Muscle layer of duodenum (tissue), 2 donors: ENCODE data around the gene LMTK3.

Source experiments
- H3K27ac ChIP-seq: one replicate; pipeline ENCODE4 v1.7.0; 2013; ENCODE audit warnings: mild to moderate bottlenecking, low read length
- H3K27me3 ChIP-seq: one replicate; pipeline ENCODE4 v1.7.0; 2013; ENCODE audit warnings: low read depth, mild to moderate bottlenecking, control low read depth, low read length
- H3K36me3 ChIP-seq, 2 donors: one replicate each; pipeline ENCODE4 v1.7.0; 2013; ENCODE audit warnings: low read length in 2 of 2, control low read depth in 1 of 2, mild to moderate bottlenecking in 1 of 2; ENCODE audit not compliant: insufficient read depth in 2 of 2, control insufficient read depth in 1 of 2
- H3K4me1 ChIP-seq, 2 donors: one replicate each; pipeline ENCODE4 v1.7.0; 2013; ENCODE audit warnings: low read length in 2 of 2, mild to moderate bottlenecking in 2 of 2, control low read depth in 1 of 2, moderate library complexity in 1 of 2; ENCODE audit not compliant: insufficient read depth in 2 of 2, control insufficient read depth in 1 of 2
- H3K4me3 ChIP-seq, 2 donors: one replicate each; pipeline ENCODE4 v1.7.0; 2013; ENCODE audit warnings: low read length in 2 of 2, low read depth in 1 of 2, mild to moderate bottlenecking in 1 of 2
- H3K9me3 ChIP-seq, 2 donors: one replicate each; pipeline ENCODE4 v1.7.0; 2013; ENCODE audit warnings: low read length in 2 of 2, control low read depth in 1 of 2, mild to moderate bottlenecking in 1 of 2; ENCODE audit not compliant: control insufficient read depth in 1 of 2
- donor health status: healthy.

The LMTK3 gene

DNA sequence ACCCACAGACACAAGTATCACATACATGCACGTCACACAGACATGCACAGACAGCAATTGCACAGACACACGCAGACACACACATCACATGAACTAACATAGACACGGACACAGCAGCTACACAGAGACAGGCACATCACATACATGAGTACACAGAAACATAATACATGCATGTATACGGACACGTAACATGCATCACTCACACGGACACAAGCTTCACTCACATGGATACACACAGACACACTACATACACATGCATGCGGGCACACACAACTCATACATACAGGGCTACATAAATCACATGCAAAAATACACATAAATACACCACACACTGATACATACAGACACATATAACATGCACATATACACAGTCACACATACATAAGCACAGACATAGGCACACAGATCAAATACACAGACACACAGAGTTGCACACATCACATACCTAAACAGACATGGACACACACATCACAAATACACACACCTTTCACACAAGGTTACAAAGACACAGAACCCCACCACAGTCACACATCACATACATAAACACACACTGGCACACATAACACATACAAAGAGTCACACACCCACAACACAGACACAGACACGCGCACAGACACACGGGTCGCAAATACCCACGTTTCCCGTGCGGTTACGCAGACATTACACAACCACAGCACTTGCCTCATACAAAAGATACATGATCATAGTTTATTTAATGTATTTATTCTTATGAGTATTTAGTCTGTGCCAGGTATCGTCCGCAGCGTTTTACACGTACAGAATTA, 1.1 kb upstream of the LMTK3 start:
- no peaks in the 10 kb centered on the region for H3K9me3 ChIP-seq
- no peaks in the 10 kb centered on the region for H3K36me3 ChIP-seq
- no peak overlapping the region for H3K4me3 ChIP-seq
- H3K27me3 ChIP-seq, result peaks cover 20% of the 10 kb centered on the region
- peaks cover 0 to 10% of the 10 kb centered on the region in 2 donors for H3K4me1 ChIP-seq
- no peak overlapping the region for H3K27ac ChIP-seq

DNA sequence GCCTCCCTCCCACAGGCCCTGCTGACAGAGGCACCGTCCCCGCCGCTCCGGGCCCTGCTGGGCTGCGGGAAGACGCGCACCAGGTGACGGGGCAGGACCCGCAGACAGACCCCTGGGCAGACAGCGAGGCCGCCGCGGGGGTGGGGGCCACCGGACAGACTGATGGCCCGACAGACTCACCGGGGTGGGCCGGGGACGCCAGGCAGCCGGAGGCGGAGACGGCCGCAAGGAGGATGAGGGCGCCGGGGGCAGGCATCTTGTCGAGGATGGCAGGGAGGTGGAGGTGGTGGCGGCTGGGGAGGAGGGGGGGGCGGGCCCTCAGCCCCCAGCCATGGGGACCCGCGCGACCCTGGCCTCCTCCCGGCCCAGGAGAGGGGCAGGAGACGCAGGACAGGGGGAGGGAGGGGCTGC, 309 bp downstream of the LMTK3 start:
- no peaks in the 10 kb centered on the region for H3K9me3 ChIP-seq
- H3K4me3 ChIP-seq, result no peak overlapping the region
- H3K27me3 ChIP-seq, result peaks cover 20% of the 10 kb centered on the region
- H3K36me3 ChIP-seq, result no peaks in the 10 kb centered on the region
- H3K27ac ChIP-seq, result no peak overlapping the region
- peaks cover 0 to 10% of the 10 kb centered on the region in 2 donors for H3K4me1 ChIP-seq

DNA sequence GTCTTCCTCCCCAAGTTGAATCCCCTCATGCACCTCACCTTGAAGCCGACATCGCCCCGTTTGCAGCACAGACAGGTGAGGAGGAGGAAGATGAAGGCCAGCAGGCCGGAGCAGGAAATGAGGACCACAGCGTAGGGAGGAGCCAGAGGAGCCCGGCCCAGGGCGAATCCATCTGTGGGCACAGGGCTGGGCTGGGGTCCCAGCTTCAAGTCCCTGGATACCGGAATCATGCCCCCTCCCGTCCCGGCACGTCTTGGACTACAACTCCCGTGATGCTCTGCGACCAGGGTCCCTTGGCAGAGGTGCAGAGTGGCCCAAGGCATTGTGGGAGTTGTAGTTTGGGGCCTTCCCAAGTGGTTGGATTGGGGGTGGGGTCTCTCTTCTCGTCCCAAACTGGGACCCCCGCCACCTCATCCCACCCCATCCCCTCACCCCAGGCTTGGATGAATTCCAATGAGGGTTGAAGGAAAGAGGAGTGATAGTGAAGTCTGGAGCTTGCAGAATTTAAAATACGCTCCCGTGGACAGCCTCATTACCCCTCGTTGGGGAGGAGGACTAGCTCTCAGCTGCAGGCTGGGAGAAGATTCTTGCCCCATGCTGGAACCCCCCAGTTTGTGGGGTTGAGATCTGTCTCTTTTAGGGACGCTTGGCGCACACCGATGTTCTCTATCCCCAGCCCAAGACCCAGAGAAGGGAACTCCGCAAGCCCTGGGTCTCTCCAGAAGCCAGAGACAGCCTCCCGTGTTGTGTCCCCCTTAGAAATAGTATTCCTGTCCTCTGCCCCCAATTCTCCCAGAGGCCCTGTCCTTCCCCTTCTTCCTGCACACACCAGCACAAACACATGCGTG, 990 bp downstream of the LMTK3 start:
- H3K4me3 ChIP-seq, result no peak overlapping the region
- peaks cover 0 to 10% of the 10 kb centered on the region in 2 donors for H3K4me1 ChIP-seq
- no peaks in the 10 kb centered on the region for H3K9me3 ChIP-seq
- no peak overlapping the region for H3K27ac ChIP-seq
- H3K27me3 ChIP-seq, result peaks cover 20% of the 10 kb centered on the region
- no peaks in the 10 kb centered on the region for H3K36me3 ChIP-seq

DNA sequence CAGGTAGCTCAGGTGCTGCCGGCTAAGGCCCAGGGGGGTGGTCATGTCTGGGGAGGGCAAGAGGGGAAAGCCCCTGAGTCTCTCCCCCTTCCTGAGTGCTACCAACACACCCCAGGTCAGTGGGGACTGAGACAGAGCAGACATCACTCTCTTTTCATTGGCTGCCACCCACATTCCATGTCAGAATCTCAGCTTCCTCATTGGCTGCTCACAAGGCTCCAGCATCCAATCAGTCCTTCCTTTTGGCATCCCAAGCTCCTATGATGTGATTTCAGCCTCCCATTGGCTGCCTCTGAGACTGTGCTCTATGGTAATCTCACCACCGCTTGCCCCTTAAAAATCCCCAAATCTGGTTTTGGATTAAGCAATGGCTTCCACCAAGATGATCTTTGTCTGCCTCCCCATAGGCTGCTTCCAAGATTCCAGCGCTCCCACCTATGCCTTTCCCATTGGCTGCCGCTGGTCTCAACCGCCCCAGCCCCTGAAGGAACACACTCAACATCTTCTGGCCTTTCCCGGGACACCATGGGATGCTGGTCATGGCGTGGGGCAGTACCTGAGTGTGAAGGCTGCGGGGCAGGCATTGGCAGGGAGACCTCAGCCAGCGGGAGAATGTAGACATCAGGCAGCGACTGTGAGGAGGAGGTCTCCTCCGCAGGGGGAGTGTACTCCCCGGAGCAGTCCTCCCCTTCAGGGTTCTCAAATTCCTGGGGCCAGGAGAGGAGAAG, 2.0 kb downstream of the LMTK3 start:
- Histone ChIP-seq H3K27me3 (peaks cover 20% of the 10 kb centered on the region), H3K4me3 (no peak overlapping the region), H3K36me3 (no peaks in the 10 kb centered on the region), H3K9me3 (no peaks in the 10 kb centered on the region), H3K4me1 (peaks cover 0 to 10% of the 10 kb centered on the region in 2 donors), H3K27ac (no peak overlapping the region)

DNA sequence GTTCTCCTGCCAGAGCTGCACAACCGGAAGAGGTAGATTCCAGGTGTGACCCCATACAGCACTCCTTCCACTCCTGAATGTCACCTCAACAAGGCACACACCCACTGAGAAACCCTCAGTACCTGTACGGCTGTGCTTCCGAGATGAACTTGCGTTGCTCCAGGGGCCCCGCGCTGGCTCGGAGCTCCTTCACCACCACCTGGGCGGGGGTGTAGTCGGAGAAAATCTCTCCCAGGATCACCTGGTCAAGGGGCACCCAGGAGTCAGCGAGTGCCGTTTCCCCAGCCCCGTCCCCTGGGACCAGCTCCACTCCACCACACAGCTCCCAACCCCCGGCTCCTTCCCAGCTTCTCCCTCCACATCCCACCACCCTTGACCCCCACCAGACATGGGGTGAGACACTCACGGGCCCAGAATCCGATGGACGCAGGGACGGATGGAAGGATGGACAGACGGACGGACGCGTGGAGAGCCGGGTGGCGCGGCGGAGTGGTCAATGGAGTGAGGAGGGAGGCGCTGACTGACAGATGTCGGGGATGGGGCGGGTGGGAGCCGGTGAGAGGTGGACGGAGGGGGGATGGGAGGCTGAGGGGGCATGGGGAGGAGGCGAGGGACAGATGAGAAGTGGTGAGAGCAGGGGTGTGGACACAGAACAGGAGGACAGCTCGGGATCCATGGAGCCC, 2.8 kb downstream of the LMTK3 start:
- Histone ChIP-seq H3K27ac (no peak overlapping the region), H3K4me3 (no peak overlapping the region), H3K36me3 (no peaks in the 10 kb centered on the region), H3K27me3 (peaks cover 20% of the 10 kb centered on the region), H3K9me3 (no peaks in the 10 kb centered on the region), H3K4me1 (peaks cover 0 to 10% of the 10 kb centered on the region in 2 donors)

DNA sequence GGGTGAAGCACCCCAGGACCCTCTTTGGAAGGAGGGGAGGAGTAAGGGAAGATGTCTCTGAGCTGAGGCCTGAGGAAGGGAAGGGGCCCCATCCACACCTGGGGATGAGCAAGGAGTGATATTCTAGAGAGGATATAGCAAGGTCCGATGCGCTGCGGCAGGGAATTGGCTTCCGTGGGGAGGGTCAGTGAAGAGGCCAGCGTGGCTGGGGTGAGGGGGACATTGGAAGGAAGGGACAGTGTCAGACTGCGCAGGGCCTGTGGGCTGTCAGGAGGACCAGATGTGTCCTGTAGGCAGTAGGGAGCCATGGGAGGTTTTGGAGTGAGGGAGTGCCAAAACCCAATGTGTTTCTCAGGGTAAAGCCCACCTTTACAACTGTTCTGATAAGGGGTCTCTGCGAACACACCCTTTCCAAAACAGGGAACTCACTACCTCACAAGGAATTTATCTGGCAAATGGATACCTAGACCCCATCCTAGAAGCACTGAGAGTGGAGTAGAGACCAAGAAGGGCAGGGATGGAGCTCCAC, 3.7 kb downstream of the LMTK3 start:
- no peak overlapping the region for H3K27ac ChIP-seq
- no peaks in the 10 kb centered on the region for H3K36me3 ChIP-seq
- peaks cover 0 to 3% of the 10 kb centered on the region in 2 donors for H3K4me1 ChIP-seq
- H3K4me3 ChIP-seq, result no peak overlapping the region
- H3K27me3 ChIP-seq, result peaks cover 16% of the 10 kb centered on the region
- no peaks in the 10 kb centered on the region for H3K9me3 ChIP-seq

DNA sequence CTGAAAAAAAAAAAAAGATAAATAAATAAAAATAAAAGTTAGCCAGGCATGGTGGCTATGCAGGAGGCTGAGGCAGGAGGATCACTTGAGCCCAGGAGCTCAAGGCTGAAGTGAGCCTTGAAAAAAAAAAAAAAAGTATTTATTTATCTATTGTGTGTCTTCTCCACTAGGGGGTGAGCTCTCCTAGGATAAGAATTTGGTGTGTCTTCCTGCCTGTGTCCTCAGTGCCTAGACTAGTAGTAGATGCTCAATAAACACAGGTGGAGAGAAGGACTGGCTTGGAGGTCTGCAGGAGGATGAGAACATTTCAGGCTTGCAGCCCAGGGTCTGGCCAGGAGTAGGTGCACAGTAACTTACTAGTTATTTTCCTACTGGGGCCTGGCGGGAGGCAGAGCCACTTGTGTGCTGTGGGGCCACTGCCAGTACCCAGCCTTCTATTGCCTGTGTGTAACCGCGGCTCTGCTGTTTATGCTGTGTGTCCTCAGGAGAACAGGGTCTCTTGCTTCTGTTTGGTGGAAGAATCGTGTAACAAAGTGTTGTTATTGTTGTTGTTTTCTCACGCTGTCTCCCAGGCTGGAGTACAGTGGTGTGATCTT, 5.4 kb downstream of the LMTK3 start:
- H3K36me3 ChIP-seq, result no peaks in the 10 kb centered on the region
- no peaks in the 10 kb centered on the region for H3K9me3 ChIP-seq
- no peak overlapping the region for H3K27ac ChIP-seq
- H3K4me3 ChIP-seq, result no peak overlapping the region
- peaks cover 0 to 15% of the 10 kb centered on the region in 2 donors for H3K4me1 ChIP-seq
- peaks cover 4% of the 10 kb centered on the region for H3K27me3 ChIP-seq

DNA sequence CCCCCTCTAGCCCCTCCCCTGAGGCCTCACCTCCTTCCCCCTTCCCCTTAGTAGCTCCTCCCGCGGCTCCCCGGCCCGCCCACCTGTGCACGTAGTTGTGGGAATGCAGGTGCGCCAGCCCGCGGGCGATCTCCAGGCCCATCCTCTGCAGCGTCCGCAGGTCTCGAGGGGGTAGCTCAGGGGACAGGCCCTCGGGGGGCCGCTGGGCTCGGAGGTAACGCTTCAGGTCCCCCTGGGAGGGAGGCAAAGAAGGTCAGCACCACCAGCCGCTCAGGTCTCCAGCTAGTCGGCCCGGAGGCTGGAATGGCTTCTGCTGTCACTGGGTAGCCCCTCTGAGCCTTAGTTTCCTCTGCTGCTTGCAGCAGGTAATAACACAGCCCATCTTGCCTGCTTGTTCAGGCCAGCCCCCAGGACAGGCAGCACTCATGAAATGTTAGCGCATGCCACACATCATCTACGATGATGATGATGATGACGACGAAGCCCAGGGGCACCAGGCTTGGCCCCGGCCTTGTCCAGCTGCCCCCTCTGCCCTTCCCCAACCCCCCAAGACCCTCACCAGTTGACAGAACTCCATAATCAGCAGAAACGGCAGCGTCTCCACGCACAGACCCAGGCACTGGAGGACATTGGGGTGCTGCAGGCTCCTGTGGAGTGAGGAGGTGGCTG, 9.2 kb downstream of the LMTK3 start:
- Histone ChIP-seq H3K4me3 (no peak overlapping the region), H3K9me3 (no peaks in the 10 kb centered on the region), H3K36me3 (no peaks in the 10 kb centered on the region), H3K27me3 (peaks cover 7% of the 10 kb centered on the region), H3K4me1 (peaks cover 0 to 32% of the 10 kb centered on the region in 2 donors), H3K27ac (no peak overlapping the region)

DNA sequence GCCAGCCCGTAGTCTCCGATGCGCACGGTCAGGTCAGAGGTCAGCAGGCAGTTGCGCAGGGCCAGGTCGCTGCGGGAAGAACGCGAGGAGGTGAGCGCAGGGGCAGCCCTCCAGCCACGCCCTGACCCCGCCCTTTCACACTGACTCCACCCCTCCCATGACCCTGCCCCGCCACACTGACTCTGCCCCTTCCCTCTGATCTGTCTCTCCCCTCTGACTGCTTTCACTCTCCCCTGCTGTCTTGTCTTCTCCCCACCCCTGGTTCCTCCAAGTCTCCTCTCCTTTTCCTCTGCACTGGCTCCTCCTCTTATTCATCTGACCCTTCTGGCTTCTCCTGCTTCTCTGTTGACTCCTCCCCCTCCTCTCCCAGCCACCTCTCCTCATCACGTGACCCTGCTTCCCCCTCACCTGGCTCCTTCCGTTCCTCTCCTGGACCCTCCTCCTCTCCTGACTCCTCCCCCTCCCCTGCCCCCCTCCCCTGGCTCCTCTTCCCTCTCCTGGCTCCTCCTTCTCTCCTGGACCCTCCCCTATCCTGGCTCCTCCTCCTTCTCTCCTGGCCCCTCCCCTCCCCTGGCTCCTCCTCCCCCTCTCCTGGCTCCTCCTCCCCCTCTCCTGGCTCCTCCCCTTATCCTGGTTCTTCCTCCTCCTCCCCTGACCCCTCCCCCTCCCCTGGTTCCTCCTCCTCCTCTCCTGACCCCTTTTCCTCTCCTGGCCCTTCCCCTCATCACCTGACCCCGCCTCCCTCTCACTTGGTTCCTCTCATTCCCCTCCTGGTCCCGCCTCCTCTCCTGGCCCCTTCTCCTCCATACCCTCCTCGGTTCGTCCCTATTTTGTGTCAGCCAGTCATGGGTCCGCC, 9.9 kb downstream of the LMTK3 start:
- Histone ChIP-seq H3K4me1 (peaks cover 0 to 37% of the 10 kb centered on the region in 2 donors), H3K27me3 (peaks cover 7% of the 10 kb centered on the region), H3K9me3 (no peaks in the 10 kb centered on the region), H3K27ac (no peak overlapping the region), H3K36me3 (no peaks in the 10 kb centered on the region), H3K4me3 (no peak overlapping the region)
